ENCODE results near the gene ATP5MG.

GRCh38 chr11:118435290-118435892 is 34.0 kb downstream of the ATP5MG start:
- TF ChIP-seq SREBF2 (IDR thresholded peaks at IDR 0.05) (no peak), SMC3 (IDR thresholded peaks at IDR 0.05) (no peak), CHD2 (IDR thresholded peaks at IDR 0.05; ENCODE audit: low read length, partially characterized antibody) (no peak), CTCF (IDR thresholded peaks at IDR 0.05) (no peak), POLR2A (IDR thresholded peaks at IDR 0.05; ENCODE audit: low read length) (peak; percentile 51), CEBPB (IDR thresholded peaks at IDR 0.05) (no peak), USF2 (IDR thresholded peaks at IDR 0.05) (no peak), HOXA7 (CRISPR knock-in tag; IDR thresholded peaks at IDR 0.05) (no peak), CBX8 (IDR thresholded peaks at IDR 0.05) (no peak), RCOR1 (IDR thresholded peaks at IDR 0.05; ENCODE audit: low read depth, low read length) (no peak)
- TF ChIP-seq, protein P1, sequence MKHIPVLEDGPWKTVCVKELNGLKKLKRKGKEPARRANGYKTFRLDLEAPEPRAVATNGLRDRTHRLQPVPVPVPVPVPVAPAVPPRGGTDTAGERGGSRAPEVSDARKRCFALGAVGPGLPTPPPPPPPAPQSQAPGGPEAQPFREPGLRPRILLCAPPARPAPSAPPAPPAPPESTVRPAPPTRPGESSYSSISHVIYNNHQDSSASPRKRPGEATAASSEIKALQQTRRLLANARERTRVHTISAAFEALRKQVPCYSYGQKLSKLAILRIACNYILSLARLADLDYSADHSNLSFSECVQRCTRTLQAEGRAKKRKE (CRISPR knock-in tag; IDR thresholded peaks at IDR 0.05; ENCODE audit: low read depth) = no peak

All from A549 (cell line).